ENCODE results near the gene CCL1.
"Not testable (repeated sequence)": the region's sequence is repeated elsewhere in the genome, so short reads cannot be mapped to it uniquely, and the experiment has no call there.

Gene CCL1

GRCh38 chr17:34356194-34356593 is 6.8 kb downstream of the CCL1 start, which contains the start of gene CCL13:
Gene CCL13 (plus strand): TSS chr17:34356480. CDS start chr17:34356527, 47 bp downstream.
- no peak for DNase-seq

GRCh38 chr17:34354637-34355036 is 8.4 kb downstream of the CCL1 start:
- DNase-seq, result no peak

- no peak for DNase-seq
Measured at GRCh38 chr17:34352191-34352590, 10.8 kb downstream of the CCL1 start.

- no peak for DNase-seq
Measured at GRCh38 chr17:34351096-34351495, 11.9 kb downstream of the CCL1 start.

- no peak for DNase-seq
Measured at GRCh38 chr17:34349751-34350150, 13.3 kb downstream of the CCL1 start.

- no peak for DNase-seq
Measured at GRCh38 chr17:34347063-34347462, 16.0 kb downstream of the CCL1 start.

GRCh38 chr17:34341916-34342315 is 21.1 kb downstream of the CCL1 start:
- no peak for DNase-seq

GRCh38 chr17:34339138-34339770 is 23.8 kb downstream of the CCL1 start:
- DNase-seq, result no peak

GRCh38 chr17:34337701-34338100 is 25.3 kb downstream of the CCL1 start:
- no peak for DNase-seq

- DNase-seq, result not testable (repeated sequence)
Measured at GRCh38 chr17:34327580-34327979, 35.5 kb downstream of the CCL1 start.

- no peak for DNase-seq
Measured at GRCh38 chr17:34321964-34322363, 41.1 kb downstream of the CCL1 start.

GRCh38 chr17:34319039-34319483 is 44.0 kb downstream of the CCL1 start, which contains the start of gene CCL8:
Gene CCL8 (plus strand): TSS chr17:34319435. CDS start chr17:34319502, 67 bp downstream.
- DNase-seq, result no peak

- no peak for DNase-seq
Measured at GRCh38 chr17:34318474-34318873, 44.6 kb downstream of the CCL1 start.

GRCh38 chr17:34314279-34314678 is 48.8 kb downstream of the CCL1 start:
- DNase-seq, result no peak

GRCh38 chr17:34313164-34313563 is 49.9 kb downstream of the CCL1 start:
- no peak for DNase-seq

- DNase-seq, result no peak
Measured at GRCh38 chr17:34312080-34312479, 51.0 kb downstream of the CCL1 start.

GRCh38 chr17:34311291-34311690 is 51.7 kb downstream of the CCL1 start:
- no peak for DNase-seq

Data from SHP77 (cell line).